ENCODE data around the gene OSER1.

DNA sequence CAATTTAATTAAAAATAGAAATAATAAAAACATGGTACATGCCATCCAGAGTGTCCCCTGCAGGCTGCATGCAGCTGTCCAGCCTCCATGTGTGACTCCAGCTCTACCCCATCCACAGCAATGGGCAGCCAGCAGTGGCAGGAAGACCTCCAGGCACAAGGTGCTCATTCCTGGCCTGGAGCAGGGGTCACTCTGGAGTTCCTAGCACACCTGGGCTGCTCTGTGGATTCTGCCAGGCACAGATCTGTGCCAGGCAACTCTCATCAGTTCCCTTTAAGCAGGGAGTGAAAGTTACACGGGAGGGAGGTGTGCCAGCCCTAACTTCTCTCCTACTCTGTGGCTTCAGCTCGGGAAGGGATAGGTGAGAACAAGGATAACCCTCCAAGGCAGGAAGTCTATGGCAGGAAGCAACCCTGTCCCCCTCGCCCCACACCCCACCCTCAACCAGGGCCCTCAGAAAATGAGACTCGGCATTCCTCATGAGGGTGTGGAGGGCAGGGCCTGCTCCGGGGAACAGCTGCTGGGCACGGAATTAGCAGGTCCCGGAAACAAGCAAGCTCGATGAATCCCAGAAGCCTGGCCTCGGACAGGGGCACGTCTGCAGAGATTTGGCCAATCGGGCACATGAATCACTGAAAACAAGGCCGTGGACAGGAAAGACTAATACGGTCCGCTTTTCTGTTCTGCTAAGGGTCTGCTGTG is 33.6 kb downstream of the OSER1 start:
- TF ChIP-seq, protein P1, sequence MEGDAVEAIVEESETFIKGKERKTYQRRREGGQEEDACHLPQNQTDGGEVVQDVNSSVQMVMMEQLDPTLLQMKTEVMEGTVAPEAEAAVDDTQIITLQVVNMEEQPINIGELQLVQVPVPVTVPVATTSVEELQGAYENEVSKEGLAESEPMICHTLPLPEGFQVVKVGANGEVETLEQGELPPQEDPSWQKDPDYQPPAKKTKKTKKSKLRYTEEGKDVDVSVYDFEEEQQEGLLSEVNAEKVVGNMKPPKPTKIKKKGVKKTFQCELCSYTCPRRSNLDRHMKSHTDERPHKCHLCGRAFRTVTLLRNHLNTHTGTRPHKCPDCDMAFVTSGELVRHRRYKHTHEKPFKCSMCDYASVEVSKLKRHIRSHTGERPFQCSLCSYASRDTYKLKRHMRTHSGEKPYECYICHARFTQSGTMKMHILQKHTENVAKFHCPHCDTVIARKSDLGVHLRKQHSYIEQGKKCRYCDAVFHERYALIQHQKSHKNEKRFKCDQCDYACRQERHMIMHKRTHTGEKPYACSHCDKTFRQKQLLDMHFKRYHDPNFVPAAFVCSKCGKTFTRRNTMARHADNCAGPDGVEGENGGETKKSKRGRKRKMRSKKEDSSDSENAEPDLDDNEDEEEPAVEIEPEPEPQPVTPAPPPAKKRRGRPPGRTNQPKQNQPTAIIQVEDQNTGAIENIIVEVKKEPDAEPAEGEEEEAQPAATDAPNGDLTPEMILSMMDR (conservative IDR thresholded peaks at IDR 0.05; ENCODE audit: low read length): no peak
- no peak for TF ChIP-seq EZH2phosphoT487 (IDR thresholded peaks at IDR 0.05; ENCODE audit: borderline replicate concordance)

All from Loucy (cell line).